AG10803 (cell line): ENCODE results near the gene SLC35F3.
A peak's percentile ranks its signal among the peaks of the same experiment; 100 is the strongest.

Source experiments
- DNase-seq: peaks from one replicate; pipeline ENCODE4 v3.0.0; 2010; ENCODE audit warnings: low read depth
- H3K4me3 ChIP-seq: 2 replicates; pipeline ENCODE4 v1.5.1; 2011; ENCODE audit warnings: mild to moderate bottlenecking, low read length, control low read depth
- TF ChIP-seq, protein P1 (sequence below): conservative IDR thresholded peaks from 2 replicates; pipeline ENCODE4 v1.5.1; 2011; ENCODE audit warnings: mild to moderate bottlenecking, low read length, control low read depth, inconsistent platforms

The SLC35F3 gene

GRCh38 chr1:234107416-234108021 is 203.0 kb downstream of the SLC35F3 start:
- no peak overlapping the region for H3K4me3 ChIP-seq
- TF ChIP-seq, protein P1, sequence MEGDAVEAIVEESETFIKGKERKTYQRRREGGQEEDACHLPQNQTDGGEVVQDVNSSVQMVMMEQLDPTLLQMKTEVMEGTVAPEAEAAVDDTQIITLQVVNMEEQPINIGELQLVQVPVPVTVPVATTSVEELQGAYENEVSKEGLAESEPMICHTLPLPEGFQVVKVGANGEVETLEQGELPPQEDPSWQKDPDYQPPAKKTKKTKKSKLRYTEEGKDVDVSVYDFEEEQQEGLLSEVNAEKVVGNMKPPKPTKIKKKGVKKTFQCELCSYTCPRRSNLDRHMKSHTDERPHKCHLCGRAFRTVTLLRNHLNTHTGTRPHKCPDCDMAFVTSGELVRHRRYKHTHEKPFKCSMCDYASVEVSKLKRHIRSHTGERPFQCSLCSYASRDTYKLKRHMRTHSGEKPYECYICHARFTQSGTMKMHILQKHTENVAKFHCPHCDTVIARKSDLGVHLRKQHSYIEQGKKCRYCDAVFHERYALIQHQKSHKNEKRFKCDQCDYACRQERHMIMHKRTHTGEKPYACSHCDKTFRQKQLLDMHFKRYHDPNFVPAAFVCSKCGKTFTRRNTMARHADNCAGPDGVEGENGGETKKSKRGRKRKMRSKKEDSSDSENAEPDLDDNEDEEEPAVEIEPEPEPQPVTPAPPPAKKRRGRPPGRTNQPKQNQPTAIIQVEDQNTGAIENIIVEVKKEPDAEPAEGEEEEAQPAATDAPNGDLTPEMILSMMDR: no peak
- no peak for DNase-seq

DNA sequence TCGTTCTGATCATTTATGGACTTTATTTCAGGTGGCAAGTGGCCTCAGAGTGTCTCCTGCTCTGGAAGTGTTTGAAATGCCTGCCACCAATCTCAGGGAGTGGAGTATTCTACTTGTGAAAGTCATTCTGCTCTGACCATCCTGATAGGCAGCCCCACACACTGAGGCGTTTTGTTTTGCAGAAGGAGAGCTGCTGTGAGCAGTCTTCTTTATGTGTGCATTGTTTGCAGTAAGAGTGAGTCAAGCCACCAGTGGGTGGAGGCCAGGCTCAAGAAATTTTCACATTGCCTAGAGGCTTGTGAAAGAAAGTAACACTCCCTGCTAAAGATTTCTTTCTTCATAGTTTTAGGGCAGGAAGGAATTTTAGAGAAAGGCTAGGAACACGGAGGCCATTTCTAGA is 204.4 kb downstream of the SLC35F3 start:
- TF ChIP-seq, protein P1: no peak
- peak; percentile 11 for DNase-seq
- H3K4me3 ChIP-seq: no peak overlapping the region

GRCh38 chr1:234109840-234110239 is 205.4 kb downstream of the SLC35F3 start:
- TF ChIP-seq, protein P1: no peak
- no peak for DNase-seq
- no peak overlapping the region for H3K4me3 ChIP-seq

DNA sequence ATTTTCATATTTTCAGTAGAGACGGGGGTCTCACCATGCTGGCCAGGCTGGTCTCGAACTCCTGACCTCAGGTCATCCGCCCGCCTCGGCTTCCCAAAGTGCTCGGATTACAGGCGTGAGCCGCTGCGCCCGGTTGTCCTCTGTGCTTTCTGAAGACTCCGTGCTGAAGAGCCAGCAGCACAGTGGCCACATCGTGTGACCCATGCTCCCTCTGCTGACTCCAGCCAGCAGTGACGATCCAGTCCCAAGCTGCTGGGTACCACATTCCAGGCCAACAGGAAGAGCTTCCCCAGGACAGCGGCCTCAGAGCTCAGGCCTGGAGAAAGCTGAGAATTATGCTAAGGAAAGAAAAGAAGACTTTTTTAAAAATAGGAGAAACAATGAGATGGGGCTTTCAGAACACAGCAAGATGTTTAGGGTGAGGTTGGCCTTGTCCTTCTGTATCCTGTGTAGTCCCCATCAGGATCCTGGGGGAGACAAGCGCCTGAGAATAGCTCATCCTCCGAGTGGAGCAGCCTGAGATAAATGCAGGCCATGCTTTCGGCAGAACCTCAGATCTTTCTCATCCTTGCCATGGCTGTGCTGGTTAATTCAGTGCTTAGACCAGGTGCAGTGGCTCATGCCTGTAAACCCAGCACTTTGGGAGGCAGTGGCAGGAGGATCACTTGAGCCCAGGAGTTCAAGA is 207.1 kb downstream of the SLC35F3 start:
- H3K4me3 ChIP-seq: no peak overlapping the region
- TF ChIP-seq, protein P1: no peak; the same call in 1 of the 2 replicates
- peak; percentile 21 for DNase-seq

DNA sequence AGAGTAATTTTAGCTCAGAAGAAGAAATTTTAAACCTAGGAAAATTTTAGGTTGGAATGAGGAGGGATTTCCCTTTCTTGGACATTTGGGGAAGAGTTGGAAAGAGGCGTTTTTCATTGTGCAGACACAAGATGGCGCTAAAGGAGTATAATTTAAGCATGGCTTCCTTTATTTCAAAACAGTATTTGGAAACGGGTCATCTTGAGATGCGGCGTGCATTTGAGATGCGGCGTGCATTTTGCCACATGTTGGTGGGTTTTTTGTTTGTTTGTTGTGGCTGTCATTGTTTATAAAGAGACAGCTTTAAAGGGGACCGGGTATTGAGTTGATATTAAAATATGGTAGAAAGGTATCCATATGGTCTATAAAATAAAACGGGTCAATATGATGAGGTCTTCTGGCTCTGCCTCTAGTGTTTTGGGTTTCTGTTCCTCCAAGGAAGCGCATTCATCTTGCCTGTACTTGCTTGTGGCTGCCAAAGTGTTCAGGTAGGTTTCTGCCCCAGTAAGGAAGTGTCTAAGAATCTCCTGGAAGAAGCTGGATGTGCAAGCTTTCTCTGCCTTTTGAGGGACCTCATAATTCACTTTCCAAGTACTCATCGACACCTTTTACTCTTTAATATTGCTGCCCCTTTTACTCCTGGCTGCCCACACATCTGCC is 210.3 kb downstream of the SLC35F3 start:
- H3K4me3 ChIP-seq: peak overlapping the region; percentile 27
- DNase-seq: peak; percentile 63
- TF ChIP-seq, protein P1: peak; percentile 76

DNA sequence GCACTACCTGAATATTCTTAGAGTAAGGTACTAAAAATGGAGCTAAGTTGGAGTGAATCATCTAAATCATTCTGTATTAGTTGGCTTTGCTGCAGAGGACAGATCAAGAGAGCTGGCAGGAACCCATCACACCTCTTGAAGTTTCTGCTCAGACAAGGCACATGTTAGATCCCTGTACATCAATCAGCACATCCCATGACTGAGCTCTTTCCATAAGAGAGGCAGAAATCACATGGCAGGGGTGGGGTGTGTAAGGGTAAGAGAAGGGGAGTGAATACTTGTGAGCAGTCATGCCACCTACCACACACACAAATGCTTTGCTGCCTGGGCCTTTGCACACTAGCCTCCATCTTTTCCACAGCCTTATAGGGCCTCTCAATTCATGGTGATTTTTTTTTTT is 214.4 kb downstream of the SLC35F3 start:
- no peak for DNase-seq
- no peak overlapping the region for H3K4me3 ChIP-seq
- TF ChIP-seq, protein P1: no peak

DNA sequence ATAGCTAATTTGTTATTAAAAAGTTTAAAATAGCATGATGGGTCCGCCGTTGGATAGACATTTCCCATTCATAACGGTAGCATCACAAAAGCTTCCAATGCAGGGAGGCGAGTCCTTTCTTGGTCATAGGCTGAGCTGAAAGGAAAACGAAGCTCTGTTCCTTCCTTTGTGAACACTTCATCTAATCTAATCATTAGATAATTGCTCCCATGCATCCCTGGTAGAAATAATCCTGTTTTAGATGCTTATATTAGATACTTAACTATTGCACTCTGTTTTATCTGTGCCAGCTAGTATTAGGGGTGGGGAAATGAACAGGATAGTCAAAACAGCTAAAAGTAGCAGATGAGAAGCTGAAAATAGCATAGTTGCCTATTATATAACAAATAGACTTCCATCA is 215.0 kb downstream of the SLC35F3 start:
- TF ChIP-seq, protein P1: no peak
- DNase-seq: no peak
- H3K4me3 ChIP-seq: no peak overlapping the region
